Neural cell (in vitro differentiated cells): ENCODE measurements around the gene DDX4. TPM values are rescaled to one million over a fixed set of nuclear protein-coding genes. Genes with fewer than 3 reads are reported as not detected.

Experiments used
- H2AFZ ChIP-seq: fragments of 200-600, 300-800 bp; sonication (generic), shearing (Covaris generic); 2 replicates; pipeline ENCODE4 v1.6.0; 2014; ENCODE audit warnings: low read depth, mild to moderate bottlenecking, antibody characterized with exemption, low read length, moderate library complexity
- H3F3A ChIP-seq: fragments of 200-600 bp; shearing (Covaris generic); 2 replicates; pipeline ENCODE4 v1.6.1; 2016; ENCODE audit warnings: mild to moderate bottlenecking, moderate library complexity, mixed read lengths, antibody characterized with exemption, low read length; ENCODE audit not compliant: insufficient read depth, poor library complexity, severe bottlenecking
- H3K27ac ChIP-seq: fragments of 200-600, 300-800 bp; sonication (generic), shearing (Covaris generic); 2 replicates; pipeline ENCODE4 v1.5.1; 2014; ENCODE audit warnings: mild to moderate bottlenecking, low read length, moderate library complexity
- H3K27me3 ChIP-seq: fragments of 300-800, 200-600 bp; sonication (generic), shearing (Covaris generic); 2 replicates; pipeline ENCODE4 v1.6.0; 2014; ENCODE audit warnings: mild to moderate bottlenecking, low read depth, low read length, moderate library complexity; ENCODE audit not compliant: insufficient read depth
- H3K36me3 ChIP-seq: fragments of 300-800, 200-600 bp; sonication (generic), shearing (Covaris generic); 2 replicates; pipeline ENCODE4 v1.5.1; 2014; ENCODE audit warnings: mild to moderate bottlenecking, antibody characterized with exemption, low read length, moderate library complexity; ENCODE audit not compliant: insufficient read depth
- H3K4me2 ChIP-seq: fragments of 300-800, 200-600 bp; sonication (generic), shearing (Covaris generic); 2 replicates; pipeline ENCODE4 v1.6.0; 2014; ENCODE audit warnings: mild to moderate bottlenecking, low read length
- H3K4me3 ChIP-seq: fragments of 300-800, 200-600 bp; sonication (generic), shearing (Covaris generic); 2 replicates; pipeline ENCODE4 v1.5.1; 2014; ENCODE audit warnings: mild to moderate bottlenecking, low read length, moderate library complexity
- H3K79me2 ChIP-seq: fragments of 200-600 bp; shearing (Covaris generic); replicated peaks from 2 replicates; pipeline ENCODE4 v1.6.0; 2014; ENCODE audit warnings: mild to moderate bottlenecking, low read length, moderate library complexity; ENCODE audit not compliant: insufficient read depth
- H3K9ac ChIP-seq: fragments of 300-800, 200-600 bp; sonication (generic), shearing (Covaris generic); 2 replicates; pipeline ENCODE4 v1.6.1; 2016; ENCODE audit warnings: mild to moderate bottlenecking, low read length, mixed read lengths
- H3K9me2 ChIP-seq: fragments of 200-600 bp; shearing (Covaris generic); 2 replicates; pipeline ENCODE4 v1.6.1; 2016; ENCODE audit warnings: mild to moderate bottlenecking, low read length, mixed read lengths; ENCODE audit not compliant: insufficient read depth
- H3K9me3 ChIP-seq: fragments of 200-600, 300-800 bp; sonication (generic), shearing (Covaris generic); 2 replicates; pipeline ENCODE4 v1.6.1; 2016; ENCODE audit warnings: mild to moderate bottlenecking, mixed run types, low read length, moderate library complexity, mixed read lengths
- H4K20me1 ChIP-seq: fragments of 200-600 bp; shearing (Covaris generic); 2 replicates; pipeline ENCODE4 v1.6.1; 2016; ENCODE audit warnings: mild to moderate bottlenecking, mixed run types; ENCODE audit not compliant: insufficient read depth
- CTCF ChIP-seq: fragments of 450-650 bp; IDR thresholded peaks from 2 replicates; pipeline ENCODE4 v1.5.1; 2014; ENCODE audit warnings: antibody characterized with exemption, mild to moderate bottlenecking, moderate library complexity; ENCODE audit not compliant: poor library complexity, severe bottlenecking
- EP300 ChIP-seq: fragments of 450-650 bp; conservative IDR thresholded peaks from 2 replicates; pipeline ENCODE4 v1.6.1; 2014; ENCODE audit warnings: antibody characterized with exemption, mild to moderate bottlenecking, moderate library complexity; ENCODE audit not compliant: poor library complexity, severe bottlenecking
- EZH2 ChIP-seq: fragments of 200-600, 300-800 bp; shearing (Covaris generic), sonication (generic); IDR thresholded peaks from 2 replicates; pipeline ENCODE4 v1.6.1; 2014; ENCODE audit warnings: antibody characterized with exemption, low read length, borderline replicate concordance, mild to moderate bottlenecking; ENCODE audit not compliant: insufficient read depth, poor library complexity, severe bottlenecking
- MXI1 ChIP-seq: fragments of 450-650 bp; conservative IDR thresholded peaks from 2 replicates; pipeline ENCODE4 v1.6.1; 2014; ENCODE audit warnings: antibody characterized with exemption, mild to moderate bottlenecking; ENCODE audit not compliant: poor library complexity, severe bottlenecking
- POLR2AphosphoS5 ChIP-seq: IDR thresholded peaks from 2 replicates; pipeline ENCODE4 v1.6.1; 2012
- RAD21 ChIP-seq: fragments of 450-650 bp; conservative IDR thresholded peaks from 2 replicates; pipeline ENCODE4 v1.6.1; 2014; ENCODE audit warnings: antibody characterized with exemption, mild to moderate bottlenecking, moderate library complexity
- REST ChIP-seq: IDR thresholded peaks from 2 replicates; pipeline ENCODE4 v1.6.1; 2012; ENCODE audit warnings: borderline replicate concordance
- SMC3 ChIP-seq: fragments of 450-650 bp; conservative IDR thresholded peaks from 2 replicates; pipeline ENCODE4 v1.6.1; 2014; ENCODE audit warnings: antibody characterized with exemption, mild to moderate bottlenecking, moderate library complexity; ENCODE audit not compliant: poor library complexity
- TAF1 ChIP-seq: IDR thresholded peaks from 2 replicates; pipeline ENCODE4 v1.6.1; 2012; ENCODE audit warnings: low read depth
- polyA plus RNA-seq: library from polyadenylated mRNA; depleted of rRNA; stranded (reverse); fragments of >200 nt; gene quantifications from 2 replicates; pipeline ENCODE4 v1.2.3, GENCODE V29; 2014

Gene DDX4
- polyA plus RNA-seq, 1 donor from 2014 or later: 0.43 TPM

GRCh38 chr5:55732585-55732984 is 5.3 kb upstream of the DDX4 start:
- Histone ChIP-seq H3K36me3 (no peaks in the 10 kb centered on the region), H3K9ac (no peak overlapping the region), H3K27ac (no peak overlapping the region), H3K9me3 (no peaks in the 10 kb centered on the region), H3K4me3 (no peak overlapping the region), H3K79me2 (no peaks in the 10 kb centered on the region), H3K4me2 (no peak overlapping the region), H2AFZ (no peak overlapping the region), H4K20me1 (no peaks in the 10 kb centered on the region), H3F3A (no peaks in the 10 kb centered on the region), H3K9me2 (no peaks in the 10 kb centered on the region), H3K27me3 (no peaks in the 10 kb centered on the region)
- TF ChIP-seq EZH2 (no peak), SMC3 (no peak), RAD21 (no peak), EP300 (no peak), TAF1 (no peak), MXI1 (no peak), POLR2AphosphoS5 (no peak)

DNA sequence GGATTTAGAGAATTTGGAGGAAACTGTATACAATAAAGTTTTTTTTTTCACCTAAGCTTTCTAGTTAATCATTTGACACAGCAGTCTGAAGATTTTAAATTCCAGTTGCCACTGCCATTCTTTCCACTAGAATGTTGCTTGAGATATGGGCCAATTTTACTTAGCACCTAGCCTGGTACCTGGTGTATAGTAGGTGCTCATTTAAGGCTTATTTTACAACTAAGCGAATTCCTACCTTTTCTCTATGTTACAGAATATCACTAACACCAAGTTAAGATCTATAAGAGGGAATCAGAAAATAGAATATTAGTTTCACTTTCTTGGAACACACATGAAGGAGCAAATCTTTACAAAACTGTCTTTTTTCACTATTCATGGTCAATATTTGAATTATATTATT is 3.2 kb upstream of the DDX4 start:
- Histone ChIP-seq H3K9me2 (no peaks in the 10 kb centered on the region), H3K9me3 (no peaks in the 10 kb centered on the region), H3F3A (no peaks in the 10 kb centered on the region), H2AFZ (no peak overlapping the region), H4K20me1 (no peaks in the 10 kb centered on the region), H3K4me2 (no peak overlapping the region), H3K4me3 (no peak overlapping the region), H3K79me2 (no peaks in the 10 kb centered on the region), H3K27me3 (no peaks in the 10 kb centered on the region), H3K27ac (no peak overlapping the region), H3K9ac (no peak overlapping the region), H3K36me3 (no peaks in the 10 kb centered on the region)
- TF ChIP-seq EZH2 (no peak), SMC3 (no peak), CTCF (no peak), REST (no peak), POLR2AphosphoS5 (no peak)

GRCh38 chr5:55742778-55743177 is 4.9 kb downstream of the DDX4 start:
- H2AFZ ChIP-seq: no peak overlapping the region
- no peak overlapping the region for H3K4me3 ChIP-seq

More at GRCh38 chr5:55742778-55743177, 4.9 kb downstream of the DDX4 start:
- Histone ChIP-seq H3K9ac (no peak overlapping the region), H3K9me3 (no peaks in the 10 kb centered on the region), H3K9me2 (no peaks in the 10 kb centered on the region), H3K79me2 (no peaks in the 10 kb centered on the region), H3K27ac (no peak overlapping the region), H3K36me3 (no peaks in the 10 kb centered on the region), H3K4me2 (no peak overlapping the region), H3K27me3 (no peaks in the 10 kb centered on the region), H3F3A (no peaks in the 10 kb centered on the region), H4K20me1 (no peaks in the 10 kb centered on the region)
- TF ChIP-seq SMC3: no peak
- no peak for TF ChIP-seq MXI1
- TF ChIP-seq EZH2: no peak
- no peak for TF ChIP-seq EP300
- TF ChIP-seq CTCF: no peak
